ENCODE results near the gene ARID5B. TPM values are rescaled to one million over a fixed set of nuclear protein-coding genes. Genes with fewer than 3 reads are reported as not detected.
A peak's percentile ranks its signal among the peaks of the same experiment; 100 is the strongest.

The ARID5B gene
- total RNA-seq, 2 experiments from 2014 or later: 49.2 to 51.3 TPM

DNA sequence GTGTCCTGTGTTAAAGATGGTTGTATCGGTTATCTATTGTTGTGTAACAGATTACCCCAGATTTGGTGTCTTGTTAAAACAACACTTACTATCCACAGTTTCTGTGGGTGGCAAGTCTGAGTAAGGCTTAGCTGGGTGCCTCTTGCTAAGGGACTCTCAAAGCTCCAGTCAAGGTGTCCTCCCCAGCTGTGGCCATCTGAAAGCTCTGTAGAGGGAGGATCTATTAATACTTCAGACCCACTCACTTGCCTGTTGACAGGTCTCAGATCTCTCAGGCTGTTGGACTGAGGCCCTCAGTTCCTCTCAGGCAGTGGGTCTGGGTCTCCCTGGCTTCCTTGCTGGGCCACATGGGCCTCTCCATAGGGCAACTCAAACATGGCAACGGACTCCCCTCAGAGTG, 19.6 kb downstream of the ARID5B start:
- CTCF ChIA-PET: no interaction called here
- Mint-ChIP-seq H3K4me3 (no peak overlapping the region), H3K36me3 (ENCODE audit: low read depth) (peaks cover 85% of the 10 kb centered on the region), H3K27me3 (no peaks in the 10 kb centered on the region), H3K27ac (no peak overlapping the region), H3K4me1 (ENCODE audit: low read depth) (peaks cover 72% of the 10 kb centered on the region), H3K9me3 (peaks cover 6% of the 10 kb centered on the region)
- POLR2A ChIA-PET: no interaction called here
- intact Hi-C loops (cut with DNase I, micrococcal nuclease): no loop called here
- no peak overlapping the region for H3K27ac ChIP-seq (ENCODE audit: low read depth in 1 of 2, low read length in 2 of 2)
- ATAC-seq (ENCODE audit: poor library complexity) (no peak), DNase-seq (no peak)
- peaks cover 35% of the 10 kb centered on the region for H3K36me3 ChIP-seq (ENCODE audit: insufficient read depth, low read length)
- TF ChIP-seq, protein P1, sequence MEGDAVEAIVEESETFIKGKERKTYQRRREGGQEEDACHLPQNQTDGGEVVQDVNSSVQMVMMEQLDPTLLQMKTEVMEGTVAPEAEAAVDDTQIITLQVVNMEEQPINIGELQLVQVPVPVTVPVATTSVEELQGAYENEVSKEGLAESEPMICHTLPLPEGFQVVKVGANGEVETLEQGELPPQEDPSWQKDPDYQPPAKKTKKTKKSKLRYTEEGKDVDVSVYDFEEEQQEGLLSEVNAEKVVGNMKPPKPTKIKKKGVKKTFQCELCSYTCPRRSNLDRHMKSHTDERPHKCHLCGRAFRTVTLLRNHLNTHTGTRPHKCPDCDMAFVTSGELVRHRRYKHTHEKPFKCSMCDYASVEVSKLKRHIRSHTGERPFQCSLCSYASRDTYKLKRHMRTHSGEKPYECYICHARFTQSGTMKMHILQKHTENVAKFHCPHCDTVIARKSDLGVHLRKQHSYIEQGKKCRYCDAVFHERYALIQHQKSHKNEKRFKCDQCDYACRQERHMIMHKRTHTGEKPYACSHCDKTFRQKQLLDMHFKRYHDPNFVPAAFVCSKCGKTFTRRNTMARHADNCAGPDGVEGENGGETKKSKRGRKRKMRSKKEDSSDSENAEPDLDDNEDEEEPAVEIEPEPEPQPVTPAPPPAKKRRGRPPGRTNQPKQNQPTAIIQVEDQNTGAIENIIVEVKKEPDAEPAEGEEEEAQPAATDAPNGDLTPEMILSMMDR (IDR thresholded peaks at IDR 0.05): no peak
- no peak overlapping the region for H3K4me3 ChIP-seq (ENCODE audit: low read length)
- peaks cover 19% of the 10 kb centered on the region for H3K4me1 ChIP-seq (ENCODE audit: insufficient read depth, low read length)
- H3K9me3 ChIP-seq (ENCODE audit: control insufficient read depth in 1 of 2, insufficient read depth in 1 of 2, low read length in 2 of 2): peaks cover 4 to 8% of the 10 kb centered on the region in 2 experiments
- H3K27me3 ChIP-seq (ENCODE audit: control insufficient read depth in 1 of 2, insufficient read depth in 2 of 2, low read length in 2 of 2): no peaks in the 10 kb centered on the region

DNA sequence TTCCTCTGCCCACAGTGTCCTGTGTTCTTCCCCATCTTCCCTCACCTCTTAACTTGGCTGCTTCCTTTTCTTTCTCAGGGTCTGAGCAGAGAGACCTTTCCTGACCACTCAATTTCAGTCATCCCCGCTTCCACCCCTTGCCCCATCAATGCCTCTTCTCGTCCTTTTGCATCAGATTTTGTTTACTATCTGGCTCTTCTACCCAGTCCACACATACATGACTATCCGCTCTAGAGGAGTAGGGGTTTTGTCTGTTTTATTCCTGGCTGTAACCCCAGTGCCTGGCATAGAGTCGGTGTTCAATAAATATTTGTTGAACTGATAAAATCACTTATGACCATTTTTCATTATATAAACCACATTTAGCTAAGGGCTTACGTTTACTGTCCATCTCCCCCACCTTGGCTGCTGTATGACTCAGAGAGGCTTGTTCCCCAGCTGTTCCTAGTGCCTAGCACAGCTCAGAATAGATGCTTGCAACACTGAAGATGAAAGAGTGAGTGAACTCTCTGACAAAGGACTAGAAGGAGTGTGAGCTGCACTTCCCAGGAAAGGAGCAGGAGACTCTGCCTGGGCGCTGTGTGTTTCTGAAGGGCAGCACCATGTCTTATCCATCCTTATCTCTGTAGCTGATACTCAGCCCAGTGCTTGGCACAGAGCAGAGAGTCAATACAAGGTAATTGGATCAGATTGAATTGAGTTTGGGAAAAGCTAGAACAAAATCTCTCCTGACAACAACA, 21.9 kb downstream of the ARID5B start:
- Histone ChIP-seq H3K27ac (ENCODE audit: low read depth in 1 of 2, low read length in 2 of 2) (no peak overlapping the region), H3K4me1 (ENCODE audit: insufficient read depth, low read length) (peaks cover 26% of the 10 kb centered on the region), H3K36me3 (ENCODE audit: insufficient read depth, low read length) (peaks cover 25% of the 10 kb centered on the region), H3K27me3 (ENCODE audit: control insufficient read depth in 1 of 2, insufficient read depth in 2 of 2, low read length in 2 of 2) (no peaks in the 10 kb centered on the region), H3K4me3 (ENCODE audit: low read length) (no peak overlapping the region), H3K9me3 (ENCODE audit: control insufficient read depth in 1 of 2, insufficient read depth in 1 of 2, low read length in 2 of 2) (no peaks in the 10 kb centered on the region)
- Mint-ChIP-seq H3K27ac (peak overlapping the region; percentile 4), H3K4me1 (ENCODE audit: low read depth) (peaks cover 54% of the 10 kb centered on the region), H3K9me3 (no peaks in the 10 kb centered on the region), H3K27me3 (no peaks in the 10 kb centered on the region), H3K4me3 (no peak overlapping the region), H3K36me3 (ENCODE audit: low read depth) (peaks cover 80% of the 10 kb centered on the region)
- CTCF ChIA-PET: no interaction called here
- DNase-seq (no peak), ATAC-seq (ENCODE audit: poor library complexity) (no peak)
- POLR2A ChIA-PET: interaction anchor here (2.6 kb wide), 1 partner anchor 10 kb away, joined by 7 read pairs; no protein-coding TSS in a partner anchor
- intact Hi-C loops (cut with DNase I, micrococcal nuclease): no loop called here
- TF ChIP-seq, protein P1 (IDR thresholded peaks at IDR 0.05): no peak

DNA sequence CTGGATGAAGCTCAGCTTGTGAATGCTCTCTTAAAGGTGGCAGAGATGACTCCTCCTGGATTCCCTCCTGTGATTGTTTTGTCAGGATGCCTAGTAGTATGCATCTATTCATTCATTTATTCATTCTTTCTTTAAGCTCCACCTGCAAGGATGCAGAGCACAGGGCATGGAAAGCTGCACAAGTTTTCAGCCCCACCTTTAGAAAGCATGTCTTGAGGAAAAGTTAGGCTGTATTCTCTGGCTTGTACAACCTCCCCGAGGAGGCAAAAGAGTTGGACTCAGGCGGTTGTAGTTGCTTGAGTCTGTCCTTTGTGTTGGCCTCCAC, 22.4 kb downstream of the ARID5B start:
- Histone ChIP-seq H3K27ac (ENCODE audit: low read depth in 1 of 2, low read length in 2 of 2) (no peak overlapping the region), H3K4me3 (ENCODE audit: low read length) (no peak overlapping the region), H3K9me3 (ENCODE audit: control insufficient read depth in 1 of 2, insufficient read depth in 1 of 2, low read length in 2 of 2) (no peaks in the 10 kb centered on the region), H3K27me3 (ENCODE audit: control insufficient read depth in 1 of 2, insufficient read depth in 2 of 2, low read length in 2 of 2) (no peaks in the 10 kb centered on the region), H3K36me3 (ENCODE audit: insufficient read depth, low read length) (peaks cover 29% of the 10 kb centered on the region), H3K4me1 (ENCODE audit: insufficient read depth, low read length) (peaks cover 22% of the 10 kb centered on the region)
- ChIA-PET CTCF (no interaction called here), POLR2A (interaction anchor here (2.6 kb wide), 1 partner anchor 9 kb away, joined by 7 read pairs; no protein-coding TSS in a partner anchor)
- H3K36me3 Mint-ChIP-seq (ENCODE audit: low read depth): peaks cover 81% of the 10 kb centered on the region
- no peaks in the 10 kb centered on the region for H3K27me3 Mint-ChIP-seq
- no peak for DNase-seq
- H3K4me3 Mint-ChIP-seq: no peak overlapping the region
- TF ChIP-seq, protein P1 (IDR thresholded peaks at IDR 0.05): no peak
- peaks cover 48% of the 10 kb centered on the region for H3K4me1 Mint-ChIP-seq (ENCODE audit: low read depth)
- intact Hi-C loops (cut with DNase I, micrococcal nuclease): no loop called here
- no peak for ATAC-seq (ENCODE audit: poor library complexity)
- H3K27ac Mint-ChIP-seq: peak overlapping the region; percentile 4
- no peaks in the 10 kb centered on the region for H3K9me3 Mint-ChIP-seq
